HEK293T (cell line): ENCODE data around the gene PPP6R3.

ENCODE experiments used
- ARNT ChIP-seq: fragments of 450-650 bp; IDR thresholded peaks from 2 replicates; pipeline ENCODE4 v1.6.1; 2017; ENCODE audit warnings: mild to moderate bottlenecking
- BHLHE40 ChIP-seq: fragments of 450-650 bp; IDR thresholded peaks from 2 replicates; pipeline ENCODE4 v1.6.1; 2016; ENCODE audit warnings: mild to moderate bottlenecking, moderate library complexity, borderline replicate concordance
- ELF4 ChIP-seq: fragments of 450-650 bp; IDR thresholded peaks from 2 replicates; pipeline ENCODE4 v1.6.1; 2017; ENCODE audit warnings: antibody characterized with exemption
- FOXA1 ChIP-seq: fragments of 450-650 bp; IDR thresholded peaks from 2 replicates; pipeline ENCODE4 v1.6.1; 2016; ENCODE audit warnings: mild to moderate bottlenecking
- FOXM1 ChIP-seq: fragments of 450-650 bp; IDR thresholded peaks from 2 replicates; pipeline ENCODE4 v1.6.1; 2017; ENCODE audit warnings: mild to moderate bottlenecking, borderline replicate concordance
- HDGF ChIP-seq: fragments of 450-650 bp; IDR thresholded peaks from 2 replicates; pipeline ENCODE4 v1.6.1; 2017; ENCODE audit warnings: antibody characterized with exemption, borderline replicate concordance
- SP1 ChIP-seq: fragments of 450-650 bp; IDR thresholded peaks from 2 replicates; pipeline ENCODE4 v1.6.1; 2017
- SUZ12 ChIP-seq: fragments of 450-650 bp; IDR thresholded peaks from 2 replicates; pipeline ENCODE4 v1.6.1; 2016; ENCODE audit warnings: mild to moderate bottlenecking
- TARDBP ChIP-seq: fragments of 450-650 bp; IDR thresholded peaks from 2 replicates; pipeline ENCODE4 v1.6.1; 2016
- TF ChIP-seq, protein P1 (sequence below): fragments of 450-650 bp; IDR thresholded peaks from 2 replicates; pipeline ENCODE4 v1.6.1; 2016

DNA sequence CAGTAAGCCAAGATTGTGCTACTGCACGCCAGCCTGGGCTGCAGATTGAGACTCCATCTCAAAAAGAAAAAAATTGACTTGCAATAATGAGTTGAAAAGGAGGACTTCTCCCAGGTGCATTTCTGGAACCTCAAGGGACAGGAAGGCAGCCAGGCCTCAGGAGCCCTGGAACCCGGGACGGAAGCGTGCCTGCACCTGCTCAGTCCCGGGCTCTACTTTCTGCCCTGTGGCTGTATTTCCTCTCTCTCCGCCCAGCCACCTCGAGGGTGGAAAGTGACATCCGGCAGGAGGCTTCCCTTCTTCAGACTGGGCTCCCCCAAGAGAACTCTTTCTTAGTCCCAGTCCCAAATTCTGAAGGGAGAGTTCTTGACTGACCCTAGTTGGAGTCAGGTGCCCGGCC lies 203.6 kb downstream of the PPP6R3 start:
- TF ChIP-seq FOXM1 = no peak
- no peak for TF ChIP-seq HDGF
- TF ChIP-seq SP1 = no peak
- TF ChIP-seq BHLHE40 = no peak
- no peak for TF ChIP-seq SUZ12
- TF ChIP-seq, protein P1, sequence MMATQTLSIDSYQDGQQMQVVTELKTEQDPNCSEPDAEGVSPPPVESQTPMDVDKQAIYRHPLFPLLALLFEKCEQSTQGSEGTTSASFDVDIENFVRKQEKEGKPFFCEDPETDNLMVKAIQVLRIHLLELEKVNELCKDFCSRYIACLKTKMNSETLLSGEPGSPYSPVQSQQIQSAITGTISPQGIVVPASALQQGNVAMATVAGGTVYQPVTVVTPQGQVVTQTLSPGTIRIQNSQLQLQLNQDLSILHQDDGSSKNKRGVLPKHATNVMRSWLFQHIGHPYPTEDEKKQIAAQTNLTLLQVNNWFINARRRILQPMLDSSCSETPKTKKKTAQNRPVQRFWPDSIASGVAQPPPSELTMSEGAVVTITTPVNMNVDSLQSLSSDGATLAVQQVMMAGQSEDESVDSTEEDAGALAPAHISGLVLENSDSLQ = no peak
- no peak for TF ChIP-seq FOXA1
- no peak for TF ChIP-seq TARDBP
- TF ChIP-seq ELF4 = no peak
- TF ChIP-seq ARNT = no peak
